ENCODE data around the gene OPN1LW. TPM values are rescaled to one million over a fixed set of nuclear protein-coding genes. Genes with fewer than 3 reads are reported as not detected.
"Not testable (repeated sequence)": the region's sequence is repeated elsewhere in the genome, so short reads cannot be mapped to it uniquely, and the experiment has no call there.

OPN1LW gene
- total RNA-seq, 3 donors from 2014 or later: not detected

- Mint-ChIP-seq H3K36me3 (ENCODE audit: insufficient read depth) (no peaks in the 10 kb centered on the region), H3K4me3 (no peak overlapping the region), H3K27me3 (ENCODE audit: low read depth) (no peaks in the 10 kb centered on the region), H3K9me3 (no peaks in the 10 kb centered on the region), H3K4me1 (ENCODE audit: low read depth) (peaks cover 5% of the 10 kb centered on the region)
- ATAC-seq: no peak
- DNase-seq: no peak
Observed at GRCh38 chrX:154142950-154143745, 895 bp upstream of the OPN1LW start.

GRCh38 chrX:154151030-154151429, 7.0 kb downstream of the OPN1LW start:
- not testable (repeated sequence) for H3K36me3 Mint-ChIP-seq (ENCODE audit: insufficient read depth); ATAC-seq; H3K9me3 Mint-ChIP-seq; DNase-seq; H3K4me1 Mint-ChIP-seq (ENCODE audit: low read depth); H3K4me3 Mint-ChIP-seq; H3K27me3 Mint-ChIP-seq (ENCODE audit: low read depth)

GRCh38 chrX:154156221-154156620, 12.2 kb downstream of the OPN1LW start:
- not testable (repeated sequence) for ATAC-seq; H3K4me3 Mint-ChIP-seq; H3K27me3 Mint-ChIP-seq (ENCODE audit: low read depth); H3K4me1 Mint-ChIP-seq (ENCODE audit: low read depth); H3K9me3 Mint-ChIP-seq; H3K36me3 Mint-ChIP-seq (ENCODE audit: insufficient read depth); DNase-seq

GRCh38 chrX:154157207-154157606, 13.2 kb downstream of the OPN1LW start:
- not testable (repeated sequence) for H3K36me3 Mint-ChIP-seq (ENCODE audit: insufficient read depth); H3K9me3 Mint-ChIP-seq; H3K27me3 Mint-ChIP-seq (ENCODE audit: low read depth); H3K4me1 Mint-ChIP-seq (ENCODE audit: low read depth); H3K4me3 Mint-ChIP-seq; DNase-seq; ATAC-seq

- H3K9me3 Mint-ChIP-seq; H3K27me3 Mint-ChIP-seq (ENCODE audit: low read depth); H3K4me1 Mint-ChIP-seq (ENCODE audit: low read depth); H3K36me3 Mint-ChIP-seq (ENCODE audit: insufficient read depth); ATAC-seq; H3K4me3 Mint-ChIP-seq; DNase-seq: not testable (repeated sequence)
Observed at GRCh38 chrX:154159345-154159744, 15.3 kb downstream of the OPN1LW start.

- H3K36me3 Mint-ChIP-seq (ENCODE audit: insufficient read depth); H3K9me3 Mint-ChIP-seq; DNase-seq; ATAC-seq; H3K27me3 Mint-ChIP-seq (ENCODE audit: low read depth); H3K4me3 Mint-ChIP-seq; H3K4me1 Mint-ChIP-seq (ENCODE audit: low read depth): not testable (repeated sequence)
Observed at GRCh38 chrX:154164902-154165301, 20.9 kb downstream of the OPN1LW start.

GRCh38 chrX:154168384-154168783, 24.3 kb downstream of the OPN1LW start:
- not testable (repeated sequence) for H3K4me1 Mint-ChIP-seq (ENCODE audit: low read depth); H3K36me3 Mint-ChIP-seq (ENCODE audit: insufficient read depth); ATAC-seq; H3K27me3 Mint-ChIP-seq (ENCODE audit: low read depth); H3K4me3 Mint-ChIP-seq; H3K9me3 Mint-ChIP-seq; DNase-seq

GRCh38 chrX:154172535-154172943, 28.5 kb downstream of the OPN1LW start:
- not testable (repeated sequence) for H3K27me3 Mint-ChIP-seq (ENCODE audit: low read depth); H3K4me1 Mint-ChIP-seq (ENCODE audit: low read depth); H3K4me3 Mint-ChIP-seq; DNase-seq; H3K36me3 Mint-ChIP-seq (ENCODE audit: insufficient read depth); H3K9me3 Mint-ChIP-seq
- ATAC-seq: peak; percentile 97 to 99

GRCh38 chrX:154174356-154174755, 30.3 kb downstream of the OPN1LW start:
- H3K4me1 Mint-ChIP-seq (ENCODE audit: low read depth); H3K36me3 Mint-ChIP-seq (ENCODE audit: insufficient read depth); DNase-seq; H3K4me3 Mint-ChIP-seq; ATAC-seq; H3K27me3 Mint-ChIP-seq (ENCODE audit: low read depth); H3K9me3 Mint-ChIP-seq: not testable (repeated sequence)

- not testable (repeated sequence) for DNase-seq; H3K36me3 Mint-ChIP-seq (ENCODE audit: insufficient read depth); ATAC-seq; H3K4me1 Mint-ChIP-seq (ENCODE audit: low read depth); H3K4me3 Mint-ChIP-seq; H3K9me3 Mint-ChIP-seq; H3K27me3 Mint-ChIP-seq (ENCODE audit: low read depth)
Observed at GRCh38 chrX:154182296-154182695, 38.3 kb downstream of the OPN1LW start, which contains the start of gene OPN1MW. OPN1MW (plus strand) TSS chrX:154182596; CDS start chrX:154182678, 82 bp downstream.

- not testable (repeated sequence) for H3K4me3 Mint-ChIP-seq; H3K36me3 Mint-ChIP-seq (ENCODE audit: insufficient read depth); H3K27me3 Mint-ChIP-seq (ENCODE audit: low read depth); ATAC-seq; DNase-seq; H3K9me3 Mint-ChIP-seq; H3K4me1 Mint-ChIP-seq (ENCODE audit: low read depth)
Observed at GRCh38 chrX:154183794-154184193, 39.8 kb downstream of the OPN1LW start.

- not testable (repeated sequence) for H3K4me3 Mint-ChIP-seq; ATAC-seq; DNase-seq; H3K27me3 Mint-ChIP-seq (ENCODE audit: low read depth); H3K4me1 Mint-ChIP-seq (ENCODE audit: low read depth); H3K36me3 Mint-ChIP-seq (ENCODE audit: insufficient read depth); H3K9me3 Mint-ChIP-seq
Observed at GRCh38 chrX:154192846-154193245, 48.8 kb downstream of the OPN1LW start.

GRCh38 chrX:154194316-154194715, 50.3 kb downstream of the OPN1LW start:
- not testable (repeated sequence) for ATAC-seq; H3K9me3 Mint-ChIP-seq; H3K4me3 Mint-ChIP-seq; H3K36me3 Mint-ChIP-seq (ENCODE audit: insufficient read depth); H3K27me3 Mint-ChIP-seq (ENCODE audit: low read depth); H3K4me1 Mint-ChIP-seq (ENCODE audit: low read depth); DNase-seq

- not testable (repeated sequence) for H3K9me3 Mint-ChIP-seq; H3K4me1 Mint-ChIP-seq (ENCODE audit: low read depth); H3K27me3 Mint-ChIP-seq (ENCODE audit: low read depth); DNase-seq; ATAC-seq; H3K4me3 Mint-ChIP-seq; H3K36me3 Mint-ChIP-seq (ENCODE audit: insufficient read depth)
Observed at GRCh38 chrX:154196466-154196865, 52.4 kb downstream of the OPN1LW start.

Measured in activated T-cell treated with anti-CD3 and anti-CD28 coated beads, Interleukin-2, amount 50 U/mL, for 4 hours (primary cell).